ENCODE data around the gene PDE7B. TPM values are rescaled to one million over a fixed set of nuclear protein-coding genes. Genes with fewer than 3 reads are reported as not detected.

Gene PDE7B
- total RNA-seq, 3 donors from 2014 or later = 2.1 to 4.0 (median 2.2) TPM

GRCh38 chr6:136127873-136128272, 276.4 kb downstream of the PDE7B start:
- ATAC-seq (no peak), DNase-seq (no peak)
- no peaks in the 10 kb centered on the region for H3K4me1 ChIP-seq (ENCODE audit: low read depth)
- no peak for TF ChIP-seq CTCF (IDR thresholded peaks at IDR 0.05)
- no peaks in the 10 kb centered on the region for H3K36me3 ChIP-seq (ENCODE audit: low read depth)
- H3K4me3 ChIP-seq = no peak overlapping the region
- no peaks in the 10 kb centered on the region for H3K9me3 ChIP-seq
- intact Hi-C loops (cut with DNase I, micrococcal nuclease) = no loop called here

GRCh38 chr6:136129365-136129764, 277.9 kb downstream of the PDE7B start:
- H3K9me3 ChIP-seq = no peaks in the 10 kb centered on the region
- H3K4me1 ChIP-seq (ENCODE audit: low read depth) = no peaks in the 10 kb centered on the region
- intact Hi-C loops (cut with DNase I, micrococcal nuclease) = no loop called here
- no peaks in the 10 kb centered on the region for H3K36me3 ChIP-seq (ENCODE audit: low read depth)
- TF ChIP-seq CTCF (IDR thresholded peaks at IDR 0.05) = no peak
- no peak for ATAC-seq
- DNase-seq = no peak
- H3K4me3 ChIP-seq = no peak overlapping the region

DNA sequence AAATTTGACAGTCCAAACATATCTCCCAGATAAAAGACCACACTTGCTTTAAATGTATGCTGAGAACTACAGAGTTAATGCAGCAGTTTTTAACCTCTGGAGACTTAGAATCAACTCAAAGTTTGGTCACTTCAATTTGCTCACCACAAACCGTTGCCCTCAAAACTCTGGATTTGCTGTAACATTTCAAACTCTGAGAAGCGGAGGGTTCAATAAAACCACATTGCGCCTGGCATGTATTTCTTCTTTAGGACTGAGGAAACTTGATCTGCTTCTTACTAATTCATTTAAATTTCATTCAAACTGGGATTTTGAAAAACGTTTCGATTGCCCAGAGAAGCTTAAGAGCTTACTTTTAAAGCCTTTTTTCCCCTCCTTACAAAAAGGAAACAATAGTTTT, 282.8 kb downstream of the PDE7B start:
- Histone ChIP-seq H3K4me1 (ENCODE audit: low read depth) (peaks cover 4% of the 10 kb centered on the region), H3K4me3 (no peak overlapping the region), H3K36me3 (ENCODE audit: low read depth) (no peaks in the 10 kb centered on the region), H3K9me3 (no peaks in the 10 kb centered on the region)
- intact Hi-C loops (cut with DNase I, micrococcal nuclease) = no loop called here
- no peak for ATAC-seq
- TF ChIP-seq CTCF (IDR thresholded peaks at IDR 0.05) = no peak
- no peak for DNase-seq

GRCh38 chr6:136134751-136135150, 283.2 kb downstream of the PDE7B start:
- no peak overlapping the region for H3K4me3 ChIP-seq
- H3K36me3 ChIP-seq (ENCODE audit: low read depth) = no peaks in the 10 kb centered on the region
- TF ChIP-seq CTCF (IDR thresholded peaks at IDR 0.05) = no peak
- ATAC-seq (no peak), DNase-seq (no peak)
- intact Hi-C loops (cut with DNase I, micrococcal nuclease) = no loop called here
- H3K9me3 ChIP-seq = no peaks in the 10 kb centered on the region
- peaks cover 4% of the 10 kb centered on the region for H3K4me1 ChIP-seq (ENCODE audit: low read depth)

DNA sequence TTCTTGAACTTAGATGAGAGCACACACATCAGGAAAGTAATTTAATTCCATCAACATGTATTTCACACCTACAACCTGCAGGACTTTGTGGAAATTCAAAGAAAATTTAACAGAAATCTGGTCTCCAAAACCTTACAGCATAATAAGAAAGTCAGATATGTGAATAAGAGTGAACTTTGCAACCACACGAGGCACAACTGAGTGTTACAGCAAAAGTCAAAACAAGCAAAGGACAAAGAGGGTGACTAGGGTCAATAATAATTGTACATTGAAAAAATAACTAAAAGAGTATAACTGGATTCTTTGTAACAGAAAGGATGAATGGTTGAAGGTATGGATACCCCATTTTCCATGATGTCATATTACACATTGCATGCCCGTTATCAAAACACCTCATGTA, 284.8 kb downstream of the PDE7B start:
- Histone ChIP-seq H3K4me1 (ENCODE audit: low read depth) (peaks cover 4% of the 10 kb centered on the region), H3K36me3 (ENCODE audit: low read depth) (no peaks in the 10 kb centered on the region), H3K4me3 (no peak overlapping the region), H3K9me3 (no peaks in the 10 kb centered on the region)
- no peak for DNase-seq
- no peak for ATAC-seq
- intact Hi-C loops (cut with DNase I, micrococcal nuclease) = no loop called here
- TF ChIP-seq CTCF (IDR thresholded peaks at IDR 0.05) = no peak

DNA sequence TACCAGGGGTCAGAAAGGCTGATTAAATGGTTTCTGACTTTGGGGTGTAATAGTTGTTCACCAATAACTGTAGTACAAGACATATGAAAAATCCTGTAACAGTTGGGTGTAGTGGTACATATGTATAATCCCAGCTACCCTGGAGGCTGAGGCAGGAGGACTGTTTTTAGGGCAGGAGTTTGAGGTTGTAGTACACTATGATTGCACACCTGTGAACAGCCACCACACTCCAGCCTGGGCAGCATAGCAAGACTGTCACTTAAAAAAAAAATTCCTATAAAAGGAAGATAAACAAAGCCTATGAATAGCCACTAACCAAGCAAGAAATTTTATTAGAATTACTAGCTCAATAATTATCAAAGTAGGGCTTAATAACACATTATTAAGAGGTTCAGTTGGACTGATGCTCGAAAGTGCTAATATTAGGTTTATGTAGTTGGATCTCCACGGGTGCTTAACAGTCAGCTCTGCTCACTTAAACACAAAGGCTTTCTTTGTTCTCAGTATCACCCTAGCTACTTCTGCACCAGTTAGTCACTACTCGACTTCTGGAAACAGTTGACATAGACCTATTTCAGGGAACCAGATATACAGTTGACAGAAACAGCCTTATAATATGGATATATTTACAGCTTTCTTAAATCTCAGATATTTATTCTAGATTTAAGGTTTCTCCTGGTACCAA, 285.6 kb downstream of the PDE7B start:
- H3K9me3 ChIP-seq = no peaks in the 10 kb centered on the region
- no peak for DNase-seq
- H3K36me3 ChIP-seq (ENCODE audit: low read depth) = no peaks in the 10 kb centered on the region
- TF ChIP-seq CTCF (IDR thresholded peaks at IDR 0.05) = no peak
- no peak for ATAC-seq
- intact Hi-C loops (cut with DNase I, micrococcal nuclease) = no loop called here
- no peak overlapping the region for H3K4me3 ChIP-seq
- H3K4me1 ChIP-seq (ENCODE audit: low read depth) = peaks cover 4% of the 10 kb centered on the region

All from mucosa of descending colon (tissue), 3 donors.